Prostate gland (tissue), 2 donors: Measurements from ENCODE around the gene TET3.

ENCODE experiments used
- POLR2A ChIP-seq: fragments of 450-650 bp; IDR thresholded peaks from one replicate; pipeline ENCODE4 v1.6.1; 2016; ENCODE audit warnings: antibody characterized with exemption, mild to moderate bottlenecking
- TF ChIP-seq, protein P1 (sequence below), 4 experiments: fragments of 200-600 bp in 2 of 4; fragments of 450-650 bp in 2 of 4; sonication (generic) in 2 of 4; IDR thresholded peaks; 1 replicate in 3 of 4; 2 replicates in 1 of 4; pipeline ENCODE4 v1.5.1; 2016 to 2019; ENCODE audit warnings: antibody characterized with exemption in 4 of 4, mild to moderate bottlenecking in 2 of 4, moderate library complexity in 2 of 4

DNA sequence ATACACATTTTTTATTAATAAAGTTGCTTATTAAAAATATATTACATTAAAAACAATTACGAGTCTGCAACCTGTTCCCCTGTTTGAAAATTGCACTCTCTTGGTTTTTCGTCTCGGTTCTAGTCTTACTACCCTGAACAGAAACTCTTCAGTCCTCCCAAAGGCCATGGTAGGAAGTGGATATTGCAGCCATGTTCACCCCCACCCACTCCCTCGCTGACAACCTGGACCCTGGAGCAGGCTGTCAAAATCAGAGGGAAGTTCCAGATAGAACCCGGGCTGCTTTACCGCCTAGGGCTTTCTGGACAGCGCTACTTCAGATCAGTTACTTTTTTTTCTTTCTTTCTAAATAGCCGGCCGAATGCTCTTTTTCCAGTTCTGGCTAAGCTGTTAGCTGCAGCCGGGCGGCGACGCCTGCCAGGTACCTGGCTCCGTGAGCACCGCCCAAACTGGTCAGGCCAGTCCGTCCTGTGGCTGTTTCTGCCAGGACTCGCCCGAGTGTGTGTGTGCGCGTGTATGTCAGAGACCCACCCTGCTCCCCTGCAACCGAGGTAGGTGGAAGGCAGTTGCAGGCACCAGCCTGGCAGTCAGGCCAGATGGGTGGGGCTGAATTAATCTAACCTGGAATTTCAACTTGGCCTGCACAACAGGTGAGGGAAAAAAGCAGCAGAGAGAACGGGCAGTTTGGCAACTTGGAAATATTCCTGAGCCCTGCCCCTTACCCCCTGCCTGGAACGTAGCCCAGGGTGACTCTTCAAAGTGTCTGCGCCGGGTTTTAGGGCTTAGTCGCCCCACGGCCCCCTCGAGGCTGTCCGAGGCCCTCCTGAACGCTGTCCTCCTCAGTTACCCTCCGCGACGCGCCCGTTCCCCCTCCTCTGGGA lies 1.1 kb upstream of the TET3 start:
- TF ChIP-seq, protein P1, sequence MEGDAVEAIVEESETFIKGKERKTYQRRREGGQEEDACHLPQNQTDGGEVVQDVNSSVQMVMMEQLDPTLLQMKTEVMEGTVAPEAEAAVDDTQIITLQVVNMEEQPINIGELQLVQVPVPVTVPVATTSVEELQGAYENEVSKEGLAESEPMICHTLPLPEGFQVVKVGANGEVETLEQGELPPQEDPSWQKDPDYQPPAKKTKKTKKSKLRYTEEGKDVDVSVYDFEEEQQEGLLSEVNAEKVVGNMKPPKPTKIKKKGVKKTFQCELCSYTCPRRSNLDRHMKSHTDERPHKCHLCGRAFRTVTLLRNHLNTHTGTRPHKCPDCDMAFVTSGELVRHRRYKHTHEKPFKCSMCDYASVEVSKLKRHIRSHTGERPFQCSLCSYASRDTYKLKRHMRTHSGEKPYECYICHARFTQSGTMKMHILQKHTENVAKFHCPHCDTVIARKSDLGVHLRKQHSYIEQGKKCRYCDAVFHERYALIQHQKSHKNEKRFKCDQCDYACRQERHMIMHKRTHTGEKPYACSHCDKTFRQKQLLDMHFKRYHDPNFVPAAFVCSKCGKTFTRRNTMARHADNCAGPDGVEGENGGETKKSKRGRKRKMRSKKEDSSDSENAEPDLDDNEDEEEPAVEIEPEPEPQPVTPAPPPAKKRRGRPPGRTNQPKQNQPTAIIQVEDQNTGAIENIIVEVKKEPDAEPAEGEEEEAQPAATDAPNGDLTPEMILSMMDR (IDR thresholded peaks at IDR 0.05): peak in 1 of 4 experiments; percentile 26
- no peak for TF ChIP-seq POLR2A
